ENCODE measurements around the gene PARP3. TPM values are rescaled to one million over a fixed set of nuclear protein-coding genes. Genes with fewer than 3 reads are reported as not detected.
"Not testable (repeated sequence)": the region's sequence is repeated elsewhere in the genome, so short reads cannot be mapped to it uniquely, and the experiment has no call there.

The PARP3 gene
- polyA plus RNA-seq, 1 donor from 2014 or later = 15.5 TPM

GRCh38 chr3:51990501-51990971, 48.4 kb downstream of the PARP3 start:
- H3K27me3 Mint-ChIP-seq, H3K4me3 Mint-ChIP-seq, H3K9me3 Mint-ChIP-seq, H3K27ac Mint-ChIP-seq, H3K36me3 Mint-ChIP-seq: not testable (repeated sequence)
- peaks cover 9 to 17% (median 16%) of the 10 kb centered on the region in 3 donors for H3K4me1 Mint-ChIP-seq

- H3K4me3 Mint-ChIP-seq = peak overlapping the region in 2 of 4 donors; percentile 13 to 43
- peaks cover 15 to 22% (median 20%) of the 10 kb centered on the region in 3 donors for H3K4me1 Mint-ChIP-seq
- H3K36me3 Mint-ChIP-seq = no peaks in the 10 kb centered on the region
- no peaks in the 10 kb centered on the region for H3K27me3 Mint-ChIP-seq
- no peaks in the 10 kb centered on the region for H3K9me3 Mint-ChIP-seq
- H3K27ac Mint-ChIP-seq = no peak overlapping the region
These were observed 50.0 kb downstream of the PARP3 start for GRCh38 chr3:51992017-51992682.

- not testable (repeated sequence) for H3K9me3 Mint-ChIP-seq, H3K36me3 Mint-ChIP-seq, H3K27me3 Mint-ChIP-seq
- Mint-ChIP-seq H3K4me1 (peaks cover 15 to 20% (median 19%) of the 10 kb centered on the region in 3 donors), H3K27ac (peak overlapping the region; percentile 53 to 85 (median 77)), H3K4me3 (peak overlapping the region in 3 of 4 donors; percentile 52 to 93 (median 79))
These were observed 51.5 kb downstream of the PARP3 start for GRCh38 chr3:51993657-51994056.

GRCh38 chr3:51994530-51994929, 52.4 kb downstream of the PARP3 start:
- peak overlapping the region; percentile 93 to 100 (median 100) for H3K4me3 Mint-ChIP-seq
- H3K4me1 Mint-ChIP-seq = peaks cover 15 to 20% (median 19%) of the 10 kb centered on the region in 3 donors
- no peaks in the 10 kb centered on the region for H3K27me3 Mint-ChIP-seq
- peak overlapping the region; percentile 59 to 99 (median 85) for H3K27ac Mint-ChIP-seq
- no peaks in the 10 kb centered on the region for H3K36me3 Mint-ChIP-seq
- no peaks in the 10 kb centered on the region for H3K9me3 Mint-ChIP-seq

- peak within 1 kb of the TSS; percentile 93 to 100 (median 100) for H3K4me3 Mint-ChIP-seq
- H3K27me3 Mint-ChIP-seq = no peaks in the 10 kb centered on the region
- peaks cover 15 to 20% (median 19%) of the 10 kb centered on the region in 3 donors for H3K4me1 Mint-ChIP-seq
- no peaks in the 10 kb centered on the region for H3K9me3 Mint-ChIP-seq
- no peaks in the 10 kb centered on the region for H3K36me3 Mint-ChIP-seq
- peak within 1 kb of the TSS; percentile 85 to 100 (median 99) for H3K27ac Mint-ChIP-seq
These were observed 53.4 kb downstream of the PARP3 start, which contains the start of gene RPL29 for GRCh38 chr3:51995346-51996163. TSS of gene RPL29 (minus strand) at chr3:51995895. CDS start at chr3:51995461, 434 bp downstream.

GRCh38 chr3:51997172-51997571, 55.0 kb downstream of the PARP3 start:
- Mint-ChIP-seq H3K27me3 (no peaks in the 10 kb centered on the region), H3K27ac (peak overlapping the region in 2 of 3 donors; percentile 18 to 73), H3K36me3 (no peaks in the 10 kb centered on the region), H3K4me1 (peaks cover 13 to 24% (median 18%) of the 10 kb centered on the region in 3 donors), H3K4me3 (peak overlapping the region; percentile 32 to 80 (median 34)), H3K9me3 (no peaks in the 10 kb centered on the region)

- H3K9me3 Mint-ChIP-seq = no peaks in the 10 kb centered on the region
- peaks cover 13 to 24% (median 13%) of the 10 kb centered on the region in 3 donors for H3K4me1 Mint-ChIP-seq
- H3K36me3 Mint-ChIP-seq = no peaks in the 10 kb centered on the region
- no peaks in the 10 kb centered on the region for H3K27me3 Mint-ChIP-seq
- H3K4me3 Mint-ChIP-seq = peak overlapping the region in 1 of 4 donors; percentile 23
- peak overlapping the region in 1 of 3 donors; percentile 3 for H3K27ac Mint-ChIP-seq
These were observed 55.9 kb downstream of the PARP3 start for GRCh38 chr3:51997935-51998596.

Other genes starting within 250 kb of the PARP3 start
- gene GRM2, start 235.3 kb upstream of the PARP3 start, polyA plus RNA-seq = not detected
- gene IQCF6, start 163.1 kb upstream of the PARP3 start, polyA plus RNA-seq = not detected
- not detected for gene IQCF2, start 80.7 kb upstream of the PARP3 start, polyA plus RNA-seq
- gene IQCF5, start 66.8 kb upstream of the PARP3 start, polyA plus RNA-seq = not detected
- not detected for gene IQCF1, start 39.0 kb upstream of the PARP3 start, polyA plus RNA-seq
- gene RRP9, start 459 bp upstream of the PARP3 start, polyA plus RNA-seq = 28.8 TPM
- not detected for gene GPR62, start 13.0 kb downstream of the PARP3 start, polyA plus RNA-seq
- gene PCBP4, start 25.1 kb downstream of the PARP3 start, polyA plus RNA-seq = 13.9 TPM
- 106 TPM for gene ABHD14B, start 31.7 kb downstream of the PARP3 start, polyA plus RNA-seq
- 61.6 TPM for gene ABHD14A, start 32.7 kb downstream of the PARP3 start, polyA plus RNA-seq
- gene ACY1, start 41.2 kb downstream of the PARP3 start, polyA plus RNA-seq = 18.0 TPM
- 1,567 TPM for gene RPL29, start 53.5 kb downstream of the PARP3 start, polyA plus RNA-seq
- gene DUSP7, start 114.2 kb downstream of the PARP3 start, polyA plus RNA-seq = 1.1 TPM
- 1.2 TPM for gene POC1A, start 212.1 kb downstream of the PARP3 start, polyA plus RNA-seq

Data from IgD-negative memory B cell (primary cell).